SK-MEL-5 (cell line): ENCODE measurements around the gene PHF12. TPM values are rescaled to one million over a fixed set of nuclear protein-coding genes. Genes with fewer than 3 reads are reported as not detected.

Source experiments
- DNase-seq: peaks from one replicate; pipeline ENCODE4 v3.0.0-alpha.2; 2016; ENCODE audit warnings: low read depth, low spot score
- in situ Hi-C: cut with HindIII; loops from 2 replicates; pipeline ENCODE4 v1.10.0; 2016; ENCODE audit warnings: low sequenced_read_pairs, high pct_unique_total_duplicates, low pct_unique_long_range_greater_than_20kb
- total RNA-seq: library from RNA; depleted of rRNA; stranded (reverse); fragments of >200 nt; shearing (Covaris generic); gene quantifications from 2 replicates; pipeline ENCODE4 v1.2.3, GENCODE V29; 2014; rRNA removed

Gene PHF12
- total RNA-seq, 1 experiment from 2014 or later, result 9.5 TPM

GRCh38 chr17:28863953-28864352 lies 87.4 kb downstream of the PHF12 start:
- DNase-seq, result no peak
- in situ Hi-C loops, result no loop called here

- in situ Hi-C loops, result no loop called here
These were observed 88.8 kb downstream of the PHF12 start for GRCh38 chr17:28862561-28862960.

GRCh38 chr17:28861393-28862203 lies 89.7 kb downstream of the PHF12 start:
- DNase-seq, result no peak
- in situ Hi-C loops, result no loop called here

More at GRCh38 chr17:28862561-28862960, 88.8 kb downstream of the PHF12 start:
- no peak for DNase-seq

GRCh38 chr17:28860363-28860808 lies 90.9 kb downstream of the PHF12 start:
- no peak for DNase-seq
- in situ Hi-C loops, result no loop called here

GRCh38 chr17:28858801-28859355 lies 92.4 kb downstream of the PHF12 start:
- in situ Hi-C loops, result no loop called here

GRCh38 chr17:28857905-28858800 lies 93.2 kb downstream of the PHF12 start:
- in situ Hi-C loops, result no loop called here

More at GRCh38 chr17:28858801-28859355, 92.4 kb downstream of the PHF12 start:
- no peak for DNase-seq

GRCh38 chr17:28856028-28856574 lies 95.2 kb downstream of the PHF12 start:
- in situ Hi-C loops, result no loop called here
- DNase-seq, result no peak

More at GRCh38 chr17:28857905-28858800, 93.2 kb downstream of the PHF12 start:
- DNase-seq, result no peak

- in situ Hi-C loops, result no loop called here
- DNase-seq, result no peak
These were observed 96.0 kb downstream of the PHF12 start for GRCh38 chr17:28855336-28855679.

Other genes with a start within 250 kb of the PHF12 start
- gene PROCA1, start 239.6 kb downstream of the PHF12 start, total RNA-seq, result 0.16 TPM in 1 of 2 replicates, not detected in the other
- 89.9 and 93.4 TPM in 2 replicates for gene RAB34, start 233.7 kb downstream of the PHF12 start, total RNA-seq
- 965 and 1,109 TPM in 2 replicates for gene RPL23A, start 231.5 kb downstream of the PHF12 start, total RNA-seq
- gene TLCD1, start 225.3 kb downstream of the PHF12 start, total RNA-seq, result 12.0 and 17.3 TPM in 2 replicates
- gene NEK8, start 222.7 kb downstream of the PHF12 start, total RNA-seq, result 1.8 and 2.1 TPM in 2 replicates
- gene TRAF4, start 207.5 kb downstream of the PHF12 start, total RNA-seq, result 72.8 and 76.2 TPM in 2 replicates
- gene FAM222B, start 108.7 kb downstream of the PHF12 start, total RNA-seq, result 11.3 and 14.7 TPM in 2 replicates
- 23.8 and 35.7 TPM in 2 replicates for gene ERAL1, start 96.5 kb downstream of the PHF12 start, total RNA-seq
- gene FLOT2, start 53.8 kb downstream of the PHF12 start, total RNA-seq, result 12.6 and 12.8 TPM in 2 replicates
- 21.8 and 23.8 TPM in 2 replicates for gene DHRS13, start 48.4 kb downstream of the PHF12 start, total RNA-seq
- gene SEZ6, start 54.5 kb upstream of the PHF12 start, total RNA-seq, result not detected in 2 replicates
- 0.21 TPM in 1 of 2 replicates, not detected in the other for gene PIPOX, start 91.6 kb upstream of the PHF12 start, total RNA-seq
- gene MYO18A, start 228.9 kb upstream of the PHF12 start, total RNA-seq, result 14.9 and 16.3 TPM in 2 replicates